ENCODE results near the gene MYO10.

- TF ChIP-seq POLR2AphosphoS5 (IDR thresholded peaks at IDR 0.05) = no peak
- no peak for TF ChIP-seq CTCF (IDR thresholded peaks at IDR 0.05)
Observed at GRCh38 chr5:16733331-16734006, 202.6 kb downstream of the MYO10 start.

All from breast epithelium (tissue), 3 donors.